ENCODE data around the gene MRPL40. TPM values are rescaled to one million over a fixed set of nuclear protein-coding genes. Genes with fewer than 3 reads are reported as not detected.

MRPL40 gene
- total RNA-seq, 4 donors from 2014 or later = 10.9 to 29.2 (median 13.7) TPM

DNA sequence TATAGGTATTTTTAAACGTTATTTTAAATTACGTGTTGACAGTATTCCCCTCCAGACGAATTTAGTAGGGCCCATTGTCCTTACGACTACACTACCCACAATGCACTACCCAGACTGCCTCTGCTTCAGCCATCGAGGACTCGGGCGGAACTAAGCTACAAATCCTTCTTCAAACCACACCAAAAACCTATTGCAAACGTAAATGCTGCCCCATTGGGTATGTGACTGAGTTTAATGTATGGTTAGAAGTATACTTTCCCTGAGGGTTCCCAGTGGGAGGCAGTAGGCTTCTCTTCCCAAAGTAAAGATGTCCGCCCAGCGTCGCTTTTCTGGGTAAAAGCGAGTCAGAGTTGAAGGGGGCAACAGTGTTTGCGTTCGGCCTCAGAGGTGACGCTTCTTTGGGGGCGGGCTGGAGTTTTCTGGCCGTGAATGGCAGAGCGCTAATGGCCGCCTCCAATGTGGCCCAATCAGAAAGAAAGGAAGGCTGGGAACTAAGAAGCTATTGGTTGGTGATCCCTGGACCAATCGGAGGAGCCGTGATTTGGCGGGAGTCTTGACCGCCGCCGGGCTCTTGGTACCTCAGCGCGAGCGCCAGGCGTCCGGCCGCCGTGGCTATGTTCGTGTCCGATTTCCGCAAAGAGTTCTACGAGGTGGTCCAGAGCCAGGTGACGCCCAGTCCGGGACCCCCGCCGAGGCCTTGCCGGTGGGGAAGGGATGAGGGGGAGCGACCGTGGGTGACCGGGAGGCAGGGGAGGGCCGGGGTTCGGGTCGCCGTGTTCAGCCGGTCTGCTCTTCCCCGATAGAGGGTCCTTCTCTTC lies 47.2 kb downstream of the MRPL40 start, which contains the start of gene CDC45:
Gene CDC45, plus strand, starts transcription at position 566 of the 818 bp plus-strand sequence. Its CDS starts 49 bp downstream, at position 615.
- DNase-seq = peak; percentile 97
- H3K9me3 ChIP-seq = no peaks in the 10 kb centered on the region
- in situ Hi-C loops (cut with MboI; ENCODE audit: low pct_ligation_motif_present in 1 of 4, low pct_unique_long_range_greater_than_20kb in 1 of 4, low sequenced_read_pairs in 3 of 4) (no loop called here), intact Hi-C loops (cut with DNase I; ENCODE audit: low total_unique reads) (no loop called here)
- H3K4me1 ChIP-seq = peaks cover 16 to 22% (median 21%) of the 10 kb centered on the region in 4 donors
- 0% methylated on average over 14 to 49 of the region's 50 CpGs for whole genome bisulfite sequencing, 2 donors (ENCODE audit: low coverage in 1 of 2)
- peak within 1 kb of the TSS; percentile 86 to 96 (median 90) for H3K27ac ChIP-seq
- no peaks in the 10 kb centered on the region for H3K36me3 ChIP-seq
- TF ChIP-seq, protein P1, sequence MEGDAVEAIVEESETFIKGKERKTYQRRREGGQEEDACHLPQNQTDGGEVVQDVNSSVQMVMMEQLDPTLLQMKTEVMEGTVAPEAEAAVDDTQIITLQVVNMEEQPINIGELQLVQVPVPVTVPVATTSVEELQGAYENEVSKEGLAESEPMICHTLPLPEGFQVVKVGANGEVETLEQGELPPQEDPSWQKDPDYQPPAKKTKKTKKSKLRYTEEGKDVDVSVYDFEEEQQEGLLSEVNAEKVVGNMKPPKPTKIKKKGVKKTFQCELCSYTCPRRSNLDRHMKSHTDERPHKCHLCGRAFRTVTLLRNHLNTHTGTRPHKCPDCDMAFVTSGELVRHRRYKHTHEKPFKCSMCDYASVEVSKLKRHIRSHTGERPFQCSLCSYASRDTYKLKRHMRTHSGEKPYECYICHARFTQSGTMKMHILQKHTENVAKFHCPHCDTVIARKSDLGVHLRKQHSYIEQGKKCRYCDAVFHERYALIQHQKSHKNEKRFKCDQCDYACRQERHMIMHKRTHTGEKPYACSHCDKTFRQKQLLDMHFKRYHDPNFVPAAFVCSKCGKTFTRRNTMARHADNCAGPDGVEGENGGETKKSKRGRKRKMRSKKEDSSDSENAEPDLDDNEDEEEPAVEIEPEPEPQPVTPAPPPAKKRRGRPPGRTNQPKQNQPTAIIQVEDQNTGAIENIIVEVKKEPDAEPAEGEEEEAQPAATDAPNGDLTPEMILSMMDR (IDR thresholded peaks at IDR 0.05) = no peak
- no peak for TF ChIP-seq EP300 (IDR thresholded peaks at IDR 0.05; ENCODE audit: low read depth)
- TF ChIP-seq POLR2AphosphoS5 (IDR thresholded peaks at IDR 0.05) = no peak
- no peak for TF ChIP-seq POLR2A (IDR thresholded peaks at IDR 0.05)
- no peaks in the 10 kb centered on the region for H3K27me3 ChIP-seq
- H3K4me3 ChIP-seq = peak within 1 kb of the TSS; percentile 67 to 87 (median 73)

DNA sequence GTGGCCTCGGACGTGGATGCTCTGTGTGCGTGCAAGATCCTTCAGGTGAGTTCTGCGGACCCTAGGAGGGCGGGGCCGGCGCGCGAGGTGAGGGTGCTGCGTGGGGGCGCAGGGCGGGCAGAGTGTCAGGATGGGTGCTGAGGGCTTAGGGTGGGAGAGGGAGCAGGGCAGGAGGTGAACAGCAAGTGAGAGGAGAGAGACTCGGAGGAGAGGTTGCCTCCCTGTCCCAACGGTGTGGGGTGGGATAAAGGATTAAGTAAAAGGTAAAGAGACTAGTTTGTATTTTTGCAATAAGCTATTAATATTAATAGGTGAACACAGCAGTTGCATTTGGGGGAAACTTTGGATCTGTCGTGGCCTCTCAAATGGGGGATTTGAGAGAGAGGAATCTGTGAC lies 47.8 kb downstream of the MRPL40 start:
- no peaks in the 10 kb centered on the region for H3K9me3 ChIP-seq
- intact Hi-C loops (cut with DNase I; ENCODE audit: low total_unique reads) = no loop called here
- H3K27ac ChIP-seq = no peak overlapping the region
- DNase-seq = no peak
- no peaks in the 10 kb centered on the region for H3K27me3 ChIP-seq
- no peak for TF ChIP-seq POLR2A (IDR thresholded peaks at IDR 0.05)
- no peak for TF ChIP-seq POLR2AphosphoS5 (IDR thresholded peaks at IDR 0.05)
- TF ChIP-seq EP300 (IDR thresholded peaks at IDR 0.05; ENCODE audit: low read depth) = no peak
- TF ChIP-seq, protein P1 (IDR thresholded peaks at IDR 0.05) = no peak
- peaks cover 16 to 22% (median 21%) of the 10 kb centered on the region in 4 donors for H3K4me1 ChIP-seq
- in situ Hi-C loops (cut with MboI; ENCODE audit: low pct_ligation_motif_present in 1 of 4, low pct_unique_long_range_greater_than_20kb in 1 of 4, low sequenced_read_pairs in 3 of 4) = no loop called here
- H3K4me3 ChIP-seq = peak overlapping the region in 3 of 4 donors; percentile 67 to 74 (median 72)
- WGBS, 2 donors (ENCODE audit: low coverage in 1 of 2) = 1 to 29% methylated on average over 1 to 15 of the region's 15 CpGs
- no peaks in the 10 kb centered on the region for H3K36me3 ChIP-seq

GRCh38 chr22:19480789-19481188 lies 48.4 kb downstream of the MRPL40 start:
- no peak for DNase-seq
- WGBS, 2 donors (ENCODE audit: low coverage in 1 of 2) = 57 to 75% methylated on average over 10 of the region's 10 CpGs
- Histone ChIP-seq H3K4me1 (peaks cover 16 to 22% (median 21%) of the 10 kb centered on the region in 4 donors), H3K4me3 (no peak overlapping the region), H3K27me3 (no peaks in the 10 kb centered on the region), H3K27ac (no peak overlapping the region), H3K36me3 (no peaks in the 10 kb centered on the region), H3K9me3 (no peaks in the 10 kb centered on the region)
- no peak for TF ChIP-seq POLR2AphosphoS5 (IDR thresholded peaks at IDR 0.05)
- no peak for TF ChIP-seq EP300 (IDR thresholded peaks at IDR 0.05; ENCODE audit: low read depth)
- TF ChIP-seq POLR2A (IDR thresholded peaks at IDR 0.05) = no peak
- TF ChIP-seq, protein P1 (IDR thresholded peaks at IDR 0.05) = no peak
- in situ Hi-C loops (cut with MboI; ENCODE audit: low pct_ligation_motif_present in 1 of 4, low pct_unique_long_range_greater_than_20kb in 1 of 4, low sequenced_read_pairs in 3 of 4) (no loop called here), intact Hi-C loops (cut with DNase I; ENCODE audit: low total_unique reads) (no loop called here)

DNA sequence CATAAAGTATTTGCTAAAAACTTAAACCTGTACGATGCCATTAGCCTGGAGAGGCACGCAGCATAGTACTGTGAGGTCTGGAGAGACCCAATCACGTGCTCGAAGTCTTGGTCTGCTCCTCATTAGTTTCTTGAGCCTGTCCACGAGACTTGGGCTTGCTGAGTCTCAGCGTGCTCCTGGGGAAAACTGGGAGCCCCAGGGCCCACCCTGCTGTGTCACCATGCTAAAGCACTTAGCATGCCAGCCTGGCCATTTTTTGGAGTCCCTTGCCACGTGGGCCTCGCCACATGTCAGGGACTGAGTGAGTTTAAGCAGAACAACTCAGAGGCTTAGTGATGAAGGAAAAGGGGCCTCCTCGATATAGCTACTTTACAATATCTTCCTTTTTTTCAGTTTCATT lies 50.0 kb downstream of the MRPL40 start:
- Histone ChIP-seq H3K27ac (no peak overlapping the region), H3K27me3 (no peaks in the 10 kb centered on the region), H3K4me1 (peaks cover 12 to 18% (median 16%) of the 10 kb centered on the region in 4 donors), H3K36me3 (no peaks in the 10 kb centered on the region), H3K4me3 (no peak overlapping the region), H3K9me3 (no peaks in the 10 kb centered on the region)
- WGBS, 2 donors (ENCODE audit: low coverage in 1 of 2) = 59 to 86% methylated on average over 3 to 9 of the region's 9 CpGs
- in situ Hi-C loops (cut with MboI; ENCODE audit: low pct_ligation_motif_present in 1 of 4, low pct_unique_long_range_greater_than_20kb in 1 of 4, low sequenced_read_pairs in 3 of 4) = no loop called here
- DNase-seq = no peak
- intact Hi-C loops (cut with DNase I; ENCODE audit: low total_unique reads) = no loop called here
- TF ChIP-seq POLR2A (IDR thresholded peaks at IDR 0.05) (no peak), EP300 (IDR thresholded peaks at IDR 0.05; ENCODE audit: low read depth) (no peak), POLR2AphosphoS5 (IDR thresholded peaks at IDR 0.05) (no peak)
- TF ChIP-seq, protein P1 (IDR thresholded peaks at IDR 0.05) = no peak
